ENCODE measurements around the gene SH2D6. TPM values are rescaled to one million over a fixed set of nuclear protein-coding genes. Genes with fewer than 3 reads are reported as not detected.
A peak's percentile ranks its signal among the peaks of the same experiment; 100 is the strongest.

Gene SH2D6
- total and polyA plus RNA-seq, 2 experiments from 2014 or later = 0.27 to 2.8 TPM

- H2AFZ ChIP-seq = peak overlapping the region; percentile 13
- peak; percentile 56 for DNase-seq (ENCODE audit: low spot score)
- H3K36me3 ChIP-seq (replicated peaks; ENCODE audit: insufficient read depth, low read depth) = no peaks in the 10 kb centered on the region
- H3K9me2 ChIP-seq (replicated peaks; ENCODE audit: insufficient read depth) = no peaks in the 10 kb centered on the region
- H3K4me1 ChIP-seq (ENCODE audit: insufficient read depth) = peaks cover 22% of the 10 kb centered on the region
- H3K27ac ChIP-seq = peak overlapping the region; percentile 79
- TF ChIP-seq CTCF (IDR thresholded peaks at IDR 0.05; ENCODE audit: poor library complexity) (no peak), EZH2 (IDR thresholded peaks at IDR 0.05; ENCODE audit: borderline replicate concordance) (no peak), EZH2phosphoT487 (IDR thresholded peaks at IDR 0.05; ENCODE audit: low read depth, severe bottlenecking, unreplicated experiment) (no peak)
- 61% methylated on average over 12 of the region's 12 CpGs for WGBS (ENCODE audit: low lambda C conversion rate, missing lambda C conversion rate)
- H3K9me3 ChIP-seq (ENCODE audit: low read depth) = no peaks in the 10 kb centered on the region
- H3K4me3 ChIP-seq = no peak overlapping the region
- no peaks in the 10 kb centered on the region for H3K27me3 ChIP-seq
- no peaks in the 10 kb centered on the region for H4K20me1 ChIP-seq (ENCODE audit: insufficient read depth, poor library complexity, severe bottlenecking)
- H3K79me2 ChIP-seq = no peaks in the 10 kb centered on the region
- peak overlapping the region; percentile 42 for H3K4me2 ChIP-seq
Observed at GRCh38 chr2:85468704-85469349, 50.3 kb downstream of the SH2D6 start.

GRCh38 chr2:85470850-85471800 is 52.6 kb downstream of the SH2D6 start:
- H3K27ac ChIP-seq = peak overlapping the region; percentile 81

GRCh38 chr2:85472261-85472660 is 53.7 kb downstream of the SH2D6 start:
- TF ChIP-seq EZH2 (IDR thresholded peaks at IDR 0.05; ENCODE audit: borderline replicate concordance) (no peak), EZH2phosphoT487 (IDR thresholded peaks at IDR 0.05; ENCODE audit: low read depth, severe bottlenecking, unreplicated experiment) (no peak), CTCF (IDR thresholded peaks at IDR 0.05; ENCODE audit: poor library complexity) (no peak)
- WGBS (ENCODE audit: low lambda C conversion rate, missing lambda C conversion rate) = 82% methylated on average over 4 of the region's 4 CpGs
- Histone ChIP-seq H3K27ac (peak overlapping the region; percentile 81), H3K27me3 (no peaks in the 10 kb centered on the region), H2AFZ (no peak overlapping the region), H3K4me1 (ENCODE audit: insufficient read depth) (peaks cover 25% of the 10 kb centered on the region), H3K4me3 (no peak overlapping the region), H3K36me3 (replicated peaks; ENCODE audit: insufficient read depth, low read depth) (no peaks in the 10 kb centered on the region), H3K4me2 (no peak overlapping the region), H3K9me2 (replicated peaks; ENCODE audit: insufficient read depth) (no peaks in the 10 kb centered on the region), H3K79me2 (no peaks in the 10 kb centered on the region), H4K20me1 (ENCODE audit: insufficient read depth, poor library complexity, severe bottlenecking) (no peaks in the 10 kb centered on the region), H3K9me3 (ENCODE audit: low read depth) (no peaks in the 10 kb centered on the region)
- no peak for DNase-seq (ENCODE audit: low spot score)

More at GRCh38 chr2:85470850-85471800, 52.6 kb downstream of the SH2D6 start:
- Histone ChIP-seq H3K4me2 (peak overlapping the region; percentile 41), H4K20me1 (ENCODE audit: insufficient read depth, poor library complexity, severe bottlenecking) (no peaks in the 10 kb centered on the region), H3K79me2 (no peaks in the 10 kb centered on the region), H3K4me1 (ENCODE audit: insufficient read depth) (peaks cover 22% of the 10 kb centered on the region), H3K9me2 (replicated peaks; ENCODE audit: insufficient read depth) (no peaks in the 10 kb centered on the region), H2AFZ (no peak overlapping the region), H3K9me3 (ENCODE audit: low read depth) (no peaks in the 10 kb centered on the region), H3K36me3 (replicated peaks; ENCODE audit: insufficient read depth, low read depth) (no peaks in the 10 kb centered on the region), H3K27me3 (no peaks in the 10 kb centered on the region), H3K4me3 (no peak overlapping the region)
- WGBS (ENCODE audit: low lambda C conversion rate, missing lambda C conversion rate) = 66% methylated on average over 11 of the region's 11 CpGs
- DNase-seq (ENCODE audit: low spot score) = peak; percentile 72
- TF ChIP-seq CTCF (IDR thresholded peaks at IDR 0.05; ENCODE audit: poor library complexity) = no peak
- no peak for TF ChIP-seq EZH2phosphoT487 (IDR thresholded peaks at IDR 0.05; ENCODE audit: low read depth, severe bottlenecking, unreplicated experiment)
- TF ChIP-seq EZH2 (IDR thresholded peaks at IDR 0.05; ENCODE audit: borderline replicate concordance) = no peak
